Kidney tubule cell (primary cell): ENCODE measurements around the gene RBP3.
"Not testable (repeated sequence)": the region's sequence is repeated elsewhere in the genome, so short reads cannot be mapped to it uniquely, and the experiment has no call there.

Source experiments
- DNase-seq: peaks from one replicate; pipeline ENCODE4 v3.0.0-alpha.2; 2018; ENCODE audit warnings: low spot score

RBP3 gene

GRCh38 chr10:47374611-47375536, 26.7 kb downstream of the RBP3 start:
- no peak for DNase-seq

GRCh38 chr10:47376522-47377220, 28.5 kb downstream of the RBP3 start:
- DNase-seq, result no peak

- no peak for DNase-seq
Observed at GRCh38 chr10:47378183-47378510, 30.0 kb downstream of the RBP3 start.

DNA sequence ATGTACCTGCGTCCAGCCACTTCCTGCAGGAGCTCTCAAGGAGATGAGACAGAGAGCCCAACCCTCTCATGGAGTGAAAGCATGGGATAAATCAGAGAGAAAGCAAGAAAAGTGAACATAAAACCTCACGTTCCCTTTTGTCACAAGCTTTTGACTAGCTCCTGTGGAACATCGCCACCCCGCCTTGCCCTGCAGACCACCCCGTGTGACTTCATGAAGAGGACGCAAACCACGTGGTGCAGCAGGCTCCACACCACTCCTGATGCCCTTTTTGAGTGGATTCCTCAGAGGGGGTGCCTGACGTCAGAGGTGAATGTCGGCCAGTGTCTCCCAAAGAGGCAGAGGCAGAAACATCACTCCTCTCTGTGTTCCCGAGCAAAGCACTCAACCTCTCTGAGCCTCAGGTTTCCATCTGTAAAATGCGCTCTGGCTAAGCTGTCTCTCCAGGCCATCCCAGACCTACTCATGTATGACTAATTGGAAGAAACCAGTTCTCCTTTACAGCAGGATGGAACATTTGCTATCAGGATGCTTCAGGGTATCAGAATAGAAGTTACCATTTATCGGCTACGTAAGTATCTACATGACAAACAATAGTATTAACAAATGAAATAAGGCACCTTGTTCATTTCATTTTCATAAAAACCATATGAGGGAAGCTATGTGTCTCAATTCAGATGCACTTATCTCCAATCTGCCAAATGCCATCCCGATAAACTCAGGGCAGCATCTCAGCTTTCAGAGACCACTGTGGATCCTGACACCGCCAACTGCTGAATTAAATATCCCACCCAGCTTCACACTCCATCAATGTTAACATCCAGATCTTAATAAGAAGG, 30.7 kb downstream of the RBP3 start:
- no peak for DNase-seq

GRCh38 chr10:47379445-47379785, 31.3 kb downstream of the RBP3 start:
- DNase-seq, result no peak

- no peak for DNase-seq
Observed at GRCh38 chr10:47379901-47380300, 31.7 kb downstream of the RBP3 start.

DNA sequence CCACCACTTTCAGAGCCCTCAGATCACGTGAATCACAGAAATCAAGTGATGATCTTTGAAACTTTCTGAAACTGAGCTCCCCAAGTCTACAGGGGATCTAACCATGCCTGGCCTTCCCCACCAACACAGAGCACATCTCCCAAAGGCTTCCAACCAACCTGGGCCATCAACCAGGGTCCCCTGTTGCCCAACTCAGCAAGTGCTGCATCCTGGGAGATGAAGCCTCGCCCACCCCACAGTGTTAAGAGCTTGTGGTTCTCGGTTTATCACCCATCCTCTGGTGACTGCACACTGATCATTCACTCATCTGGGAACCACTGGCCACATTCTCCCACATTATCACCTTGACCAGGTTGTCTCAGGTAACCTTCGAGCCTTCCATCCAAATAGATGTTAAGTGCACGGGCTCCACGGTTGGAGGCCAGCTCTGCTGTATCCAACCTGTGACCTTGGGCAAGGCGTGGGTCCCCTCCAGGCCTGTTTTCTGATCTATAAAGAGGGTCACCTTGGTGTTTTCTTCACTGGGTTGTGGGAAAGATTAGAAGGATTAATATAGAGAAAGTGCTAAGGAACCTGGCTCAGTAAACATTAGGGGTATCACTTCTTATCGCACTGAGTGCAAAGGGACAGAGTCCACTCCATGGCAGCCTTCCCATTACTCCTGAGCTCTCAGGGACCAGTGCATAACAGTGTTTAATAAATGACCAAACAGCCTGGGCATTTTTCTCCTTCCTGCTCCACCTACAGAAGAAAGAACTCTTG, 32.4 kb downstream of the RBP3 start:
- no peak for DNase-seq

DNA sequence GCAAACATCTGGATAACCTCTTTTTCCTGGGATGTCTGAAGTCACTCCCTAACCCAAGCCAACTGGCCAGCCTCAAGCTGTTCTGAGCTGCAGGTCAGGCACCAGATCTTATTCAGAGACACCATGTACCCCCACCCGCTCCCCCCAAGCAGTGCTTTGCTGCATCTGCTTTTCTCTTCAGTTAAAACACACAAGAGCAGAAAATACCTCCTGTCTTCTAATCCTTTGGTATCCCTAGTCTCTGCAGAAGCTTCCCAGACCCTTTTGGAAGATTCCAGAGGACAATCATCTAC, 32.9 kb downstream of the RBP3 start:
- DNase-seq, result no peak

DNA sequence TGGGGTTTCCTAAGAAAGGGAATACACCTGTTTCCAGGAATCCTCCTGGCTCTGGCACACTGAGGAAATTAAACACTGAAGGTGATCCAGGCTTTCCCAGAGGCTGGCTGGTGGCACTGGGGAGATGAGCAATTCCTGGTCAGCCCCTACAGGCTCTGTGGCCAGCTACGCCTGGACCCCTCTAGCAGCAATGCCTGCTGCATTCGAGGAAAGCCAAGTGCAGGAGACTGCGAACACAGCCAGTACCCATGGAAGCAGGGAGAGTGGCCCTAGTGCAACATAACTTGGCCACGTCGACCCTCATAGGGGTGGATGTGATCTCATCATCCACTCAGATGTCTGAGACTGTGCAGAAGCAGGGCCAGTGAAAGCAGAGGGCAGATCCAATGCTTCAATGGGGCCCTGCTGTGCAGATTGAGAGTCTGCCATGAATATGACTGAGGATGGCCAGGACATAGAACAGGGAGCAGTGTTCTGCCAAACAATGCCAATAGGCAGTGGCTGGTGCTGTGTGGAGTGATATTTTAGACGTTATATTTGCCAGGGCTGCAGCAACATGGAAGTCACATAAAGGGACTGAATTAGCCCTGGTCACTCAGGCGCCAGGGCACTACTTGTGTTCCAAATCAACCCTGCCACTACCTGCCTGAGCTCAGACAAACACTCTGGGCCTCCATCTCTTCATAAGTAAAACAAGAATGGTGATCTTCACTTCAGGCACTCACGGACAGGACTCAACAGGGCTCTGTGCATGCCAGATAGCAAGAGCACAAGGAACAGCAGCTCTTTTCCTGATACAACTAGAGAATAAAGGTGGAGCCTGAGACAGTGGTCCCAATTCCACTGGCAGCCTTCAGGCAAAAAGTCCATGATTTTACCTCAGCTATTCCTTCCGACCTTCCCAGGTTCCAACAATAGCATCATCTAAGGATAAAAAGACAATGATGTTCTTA, 33.5 kb downstream of the RBP3 start:
- no peak for DNase-seq

- no peak for DNase-seq
Observed at GRCh38 chr10:47383261-47384147, 35.3 kb downstream of the RBP3 start.

GRCh38 chr10:47384148-47384921, 36.2 kb downstream of the RBP3 start, which contains the start of gene ZNF488:
Gene ZNF488 (minus strand): TSS chr10:47384293. CDS start chr10:47368829, 15,464 bp downstream.
- peak; percentile 84 for DNase-seq

DNA sequence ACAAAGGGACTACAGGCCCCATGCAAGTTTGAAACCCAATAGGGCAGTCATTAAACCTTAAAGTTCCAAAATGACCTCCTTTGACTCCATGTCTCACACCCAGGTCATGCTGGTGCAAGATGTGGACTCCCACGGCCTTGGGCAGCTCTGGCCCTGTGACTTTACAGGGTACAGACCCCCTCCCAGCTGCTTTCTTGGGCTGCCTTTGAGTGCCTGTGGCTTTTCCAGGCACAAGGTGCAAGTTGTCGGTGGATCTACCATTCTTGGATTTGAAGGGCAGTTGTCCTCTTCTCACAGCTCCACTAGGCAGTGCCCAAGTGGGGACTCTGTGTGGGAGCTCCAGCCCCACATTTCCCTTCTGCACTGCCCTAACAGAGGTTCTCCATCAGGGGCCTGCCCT, 37.9 kb downstream of the RBP3 start:
- not testable (repeated sequence) for DNase-seq

GRCh38 chr10:47388879-47389278, 40.7 kb downstream of the RBP3 start:
- DNase-seq, result no peak

DNA sequence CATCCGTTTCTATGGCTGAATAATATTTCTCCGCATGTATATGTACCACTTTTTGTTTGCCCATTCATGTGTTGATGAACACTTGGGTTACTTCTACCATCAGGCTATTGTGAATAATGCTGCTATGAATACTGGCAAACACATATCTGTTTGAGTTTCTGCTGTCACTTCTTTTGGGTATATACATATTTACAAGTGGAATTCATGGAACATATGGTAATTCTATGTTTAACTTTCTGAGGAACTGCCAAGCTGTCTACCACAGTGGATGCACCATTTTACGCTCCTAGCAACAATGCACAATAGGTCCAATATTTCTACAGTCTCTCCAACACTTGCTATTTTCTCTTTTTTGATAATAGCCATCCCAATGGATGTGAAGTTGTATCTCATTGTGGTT, 41.5 kb downstream of the RBP3 start:
- DNase-seq, result no peak

DNA sequence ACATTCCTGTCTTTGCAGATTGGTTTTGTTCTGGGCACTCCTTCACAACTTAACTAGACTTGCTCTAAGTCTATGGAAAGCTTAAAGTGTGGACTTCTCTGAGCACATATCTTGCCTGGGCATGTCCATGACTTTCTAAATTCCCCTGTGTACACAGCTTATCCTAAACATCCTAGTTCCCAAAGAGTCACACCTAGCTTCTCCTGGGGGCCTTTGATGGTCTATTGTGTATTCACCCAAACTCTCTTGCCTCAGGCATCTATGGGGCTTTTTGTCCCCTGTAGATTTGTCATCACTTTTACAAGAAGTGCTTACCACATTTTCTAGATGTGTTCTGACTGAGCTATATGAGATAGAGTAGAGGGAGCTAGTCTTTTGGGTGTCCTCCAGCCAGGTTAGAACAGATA, 48.2 kb downstream of the RBP3 start:
- no peak for DNase-seq

GRCh38 chr10:47397256-47397655, 49.1 kb downstream of the RBP3 start:
- no peak for DNase-seq

DNA sequence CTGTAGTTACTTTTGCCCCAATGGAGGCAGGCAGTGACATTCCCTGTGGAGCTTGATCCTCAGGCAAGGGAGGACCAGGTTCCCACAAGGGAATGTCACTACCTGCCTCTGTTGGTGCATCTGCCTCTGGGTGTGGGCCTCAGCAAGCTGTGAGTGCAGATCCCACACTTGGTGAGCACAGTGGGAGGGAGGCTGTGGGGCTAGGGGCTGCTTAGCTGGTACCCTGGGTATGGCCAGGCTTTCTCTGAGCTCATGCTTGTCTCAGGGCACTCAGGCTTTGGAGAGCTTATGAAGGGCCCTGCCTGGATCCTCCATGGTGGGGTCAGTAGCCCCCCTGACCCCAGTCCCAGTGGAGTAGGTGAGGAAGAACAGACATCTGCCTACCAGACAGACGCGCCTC, 52.1 kb downstream of the RBP3 start:
- DNase-seq, result no peak

DNA sequence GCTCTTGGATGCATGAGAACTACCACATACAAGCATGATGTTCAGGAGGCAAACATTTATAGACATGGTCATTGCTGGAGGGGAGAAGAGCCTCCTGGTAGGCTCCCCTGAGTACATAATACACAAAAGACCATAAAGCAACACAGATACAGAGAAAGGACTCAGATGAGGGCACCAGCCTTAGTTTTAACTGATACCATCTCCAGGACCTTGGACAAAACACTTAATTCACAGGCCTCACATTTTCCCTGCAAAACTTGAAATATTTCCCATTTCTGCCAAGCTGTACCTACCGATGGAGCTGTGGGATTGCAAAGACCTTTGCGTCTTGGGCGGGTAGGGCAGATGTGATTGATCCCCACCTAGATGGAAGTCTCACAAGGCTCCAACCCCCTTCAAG, 52.6 kb downstream of the RBP3 start:
- no peak for DNase-seq

- no peak for DNase-seq
Observed at GRCh38 chr10:47401210-47401609, 53.0 kb downstream of the RBP3 start.
